Transverse colon (tissue), 3 donors: Measurements from ENCODE around the gene PSMB7.
A peak's percentile ranks its signal among the peaks of the same experiment; 100 is the strongest.

Experiments
- EP300 ChIP-seq: sonication (generic); formaldehyde crosslinking; IDR thresholded peaks from one replicate; pipeline ENCODE4 v1.6.1; 2017; ENCODE audit warnings: antibody characterized with exemption, low read depth
- TF ChIP-seq, protein P1 (sequence below), 5 experiments: fragments of 200-600 bp in 3 of 5; fragments of 450-650 bp in 2 of 5; sonication (generic) in 3 of 5; IDR thresholded peaks; 1 replicate in 2 of 5; 2 replicates in 3 of 5; pipeline ENCODE4 v1.5.1; 2016 to 2017; ENCODE audit warnings: antibody characterized with exemption in 5 of 5, inconsistent platforms in 3 of 5, mild to moderate bottlenecking in 2 of 5, moderate library complexity in 1 of 5

DNA sequence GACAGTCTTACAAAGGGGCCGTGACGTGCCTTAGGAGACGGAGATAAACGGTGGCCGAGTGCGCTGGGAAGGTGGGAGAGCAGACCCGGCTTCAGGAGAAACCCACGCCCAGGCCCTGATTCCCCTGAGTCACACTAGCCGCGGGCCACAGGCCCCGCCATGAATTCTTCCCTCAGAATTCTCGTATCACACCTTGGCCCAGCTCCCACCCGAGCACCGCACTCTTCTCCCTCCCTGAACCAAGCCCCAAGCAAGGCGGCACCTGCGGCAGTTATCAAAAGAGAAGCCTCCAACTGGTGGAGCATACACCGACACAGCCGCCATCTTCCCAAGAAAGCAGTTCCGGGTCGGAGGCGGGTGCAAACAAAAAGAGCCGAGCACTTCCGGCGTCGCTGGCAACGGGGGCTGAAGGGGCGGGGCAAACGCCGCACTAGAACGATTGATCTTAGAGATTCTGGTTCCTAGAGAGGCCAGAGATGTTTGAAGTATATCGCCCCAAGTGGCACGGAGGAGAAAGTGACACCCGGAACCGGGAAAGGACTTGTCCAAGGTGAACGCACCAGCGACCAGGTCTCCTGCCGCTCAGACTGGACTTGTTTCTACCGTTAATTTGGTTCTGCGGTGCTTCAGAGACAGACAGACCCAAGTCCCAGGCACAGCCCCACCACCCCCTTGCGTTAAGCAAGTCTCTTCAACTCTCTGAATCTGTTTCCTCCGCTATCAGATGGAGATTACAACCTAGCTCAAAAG, at the start of gene PSMB7:
- TF ChIP-seq, protein P1, sequence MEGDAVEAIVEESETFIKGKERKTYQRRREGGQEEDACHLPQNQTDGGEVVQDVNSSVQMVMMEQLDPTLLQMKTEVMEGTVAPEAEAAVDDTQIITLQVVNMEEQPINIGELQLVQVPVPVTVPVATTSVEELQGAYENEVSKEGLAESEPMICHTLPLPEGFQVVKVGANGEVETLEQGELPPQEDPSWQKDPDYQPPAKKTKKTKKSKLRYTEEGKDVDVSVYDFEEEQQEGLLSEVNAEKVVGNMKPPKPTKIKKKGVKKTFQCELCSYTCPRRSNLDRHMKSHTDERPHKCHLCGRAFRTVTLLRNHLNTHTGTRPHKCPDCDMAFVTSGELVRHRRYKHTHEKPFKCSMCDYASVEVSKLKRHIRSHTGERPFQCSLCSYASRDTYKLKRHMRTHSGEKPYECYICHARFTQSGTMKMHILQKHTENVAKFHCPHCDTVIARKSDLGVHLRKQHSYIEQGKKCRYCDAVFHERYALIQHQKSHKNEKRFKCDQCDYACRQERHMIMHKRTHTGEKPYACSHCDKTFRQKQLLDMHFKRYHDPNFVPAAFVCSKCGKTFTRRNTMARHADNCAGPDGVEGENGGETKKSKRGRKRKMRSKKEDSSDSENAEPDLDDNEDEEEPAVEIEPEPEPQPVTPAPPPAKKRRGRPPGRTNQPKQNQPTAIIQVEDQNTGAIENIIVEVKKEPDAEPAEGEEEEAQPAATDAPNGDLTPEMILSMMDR (IDR thresholded peaks at IDR 0.05): peak; percentile 79 to 92 (median 82)
- no peak for TF ChIP-seq EP300
